HL-60 (cell line): ENCODE data around the gene DUOX2.

Experiments
- DNase-seq, 2 experiments: peaks; one replicate each; pipeline ENCODE4 v3.0.0-alpha.2; 2010 to 2020; ENCODE audit warnings: low read depth in 1 of 2, low spot score in 1 of 2
- H3K27ac ChIP-seq: fragments of 250-450 bp; sonication (Bioruptor Pico); replicated peaks from 2 replicates; pipeline ENCODE4 v1.5.1; 2020; ENCODE audit warnings: mild to moderate bottlenecking, moderate library complexity
- H3K27me3 ChIP-seq: fragments of 250-450 bp; sonication (Bioruptor Pico); 2 replicates; pipeline ENCODE4 v1.5.1; 2021; ENCODE audit warnings: mild to moderate bottlenecking, moderate library complexity; ENCODE audit not compliant: insufficient read depth, poor library complexity, severe bottlenecking
- H3K4me3 ChIP-seq: replicated peaks from 2 replicates; pipeline ENCODE4 v1.5.1; 2011; ENCODE audit warnings: mild to moderate bottlenecking, control low read depth, low read length; ENCODE audit not compliant: insufficient read depth
- GABPA ChIP-seq: IDR thresholded peaks from 2 replicates; pipeline ENCODE4 v1.6.1; 2012; ENCODE audit warnings: low read depth
- POLR2AphosphoS5 ChIP-seq: IDR thresholded peaks from 2 replicates; pipeline ENCODE4 v1.6.1; 2012; ENCODE audit warnings: low read depth
- SPI1 ChIP-seq: IDR thresholded peaks from 2 replicates; pipeline ENCODE4 v1.6.1; 2012; ENCODE audit warnings: low read depth, mild to moderate bottlenecking, borderline replicate concordance
- TF ChIP-seq, protein P1 (sequence below): IDR thresholded peaks from one replicate; pipeline ENCODE4 v1.5.1; 2011; ENCODE audit warnings: low read length, control low read depth, inconsistent platforms; ENCODE audit not compliant: insufficient read depth
- TF ChIP-seq, protein P2 (sequence below): IDR thresholded peaks from 2 replicates; pipeline ENCODE4 v1.6.1; 2012; ENCODE audit warnings: low read depth; ENCODE audit not compliant: insufficient replicate concordance

The DUOX2 gene

DNA sequence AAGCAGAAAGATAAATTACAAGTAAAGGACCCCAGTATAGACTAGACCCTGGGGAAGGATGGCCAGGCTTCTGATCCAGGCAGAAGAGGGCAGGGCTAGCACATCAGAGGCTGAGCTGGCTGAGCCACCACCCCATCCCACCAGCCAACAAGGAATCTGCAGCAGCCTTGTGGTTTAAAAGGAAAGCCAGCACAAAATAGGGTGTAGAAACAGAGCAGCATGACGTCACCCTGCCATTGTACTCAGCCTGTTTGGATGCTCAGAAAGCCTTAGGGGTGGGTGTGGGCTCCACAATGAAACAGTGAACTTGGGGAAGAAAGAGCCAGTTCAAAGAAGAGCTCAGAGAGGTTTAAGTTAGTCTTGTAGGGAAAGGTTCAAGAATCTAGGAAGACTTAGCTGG lies 44.0 kb upstream of the DUOX2 start:
- H3K27ac ChIP-seq: no peak overlapping the region
- DNase-seq: no peak

DNA sequence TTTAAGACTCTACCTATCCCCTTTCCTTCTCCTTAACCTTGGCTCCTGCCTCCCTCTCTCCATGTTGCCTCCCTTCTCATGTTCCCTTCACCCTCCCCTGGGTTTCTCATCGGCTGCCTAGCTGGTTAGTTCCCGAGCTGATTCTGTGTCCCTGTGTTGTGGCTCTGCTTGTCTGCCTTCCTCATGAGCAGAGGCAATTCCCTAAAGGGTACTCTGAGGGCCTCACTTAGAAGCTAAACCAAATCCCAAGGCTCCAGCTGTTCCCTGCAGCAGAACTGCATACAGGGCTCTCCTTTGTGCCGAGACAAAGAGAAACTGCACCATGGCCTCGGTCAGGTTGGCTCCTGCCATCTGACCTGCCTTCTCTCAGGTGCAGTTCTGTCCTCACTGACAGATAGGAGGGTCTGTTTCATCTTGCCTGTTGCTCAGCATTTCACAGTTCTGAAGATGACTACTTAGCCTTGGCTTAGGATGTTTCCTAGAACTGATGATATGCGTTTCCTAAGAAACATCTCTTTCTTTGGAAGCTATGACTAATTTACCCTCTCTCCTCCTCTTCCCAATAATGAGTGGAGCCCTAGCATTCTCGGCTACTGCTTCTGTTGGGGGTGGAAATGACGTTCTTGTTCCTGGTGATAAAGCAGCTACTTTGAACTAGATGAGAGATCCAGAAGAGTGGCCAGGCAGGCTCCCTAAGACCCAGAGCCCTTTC lies 42.9 kb upstream of the DUOX2 start:
- TF ChIP-seq GABPA (no peak), POLR2AphosphoS5 (no peak)
- TF ChIP-seq, protein P1, sequence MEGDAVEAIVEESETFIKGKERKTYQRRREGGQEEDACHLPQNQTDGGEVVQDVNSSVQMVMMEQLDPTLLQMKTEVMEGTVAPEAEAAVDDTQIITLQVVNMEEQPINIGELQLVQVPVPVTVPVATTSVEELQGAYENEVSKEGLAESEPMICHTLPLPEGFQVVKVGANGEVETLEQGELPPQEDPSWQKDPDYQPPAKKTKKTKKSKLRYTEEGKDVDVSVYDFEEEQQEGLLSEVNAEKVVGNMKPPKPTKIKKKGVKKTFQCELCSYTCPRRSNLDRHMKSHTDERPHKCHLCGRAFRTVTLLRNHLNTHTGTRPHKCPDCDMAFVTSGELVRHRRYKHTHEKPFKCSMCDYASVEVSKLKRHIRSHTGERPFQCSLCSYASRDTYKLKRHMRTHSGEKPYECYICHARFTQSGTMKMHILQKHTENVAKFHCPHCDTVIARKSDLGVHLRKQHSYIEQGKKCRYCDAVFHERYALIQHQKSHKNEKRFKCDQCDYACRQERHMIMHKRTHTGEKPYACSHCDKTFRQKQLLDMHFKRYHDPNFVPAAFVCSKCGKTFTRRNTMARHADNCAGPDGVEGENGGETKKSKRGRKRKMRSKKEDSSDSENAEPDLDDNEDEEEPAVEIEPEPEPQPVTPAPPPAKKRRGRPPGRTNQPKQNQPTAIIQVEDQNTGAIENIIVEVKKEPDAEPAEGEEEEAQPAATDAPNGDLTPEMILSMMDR: no peak
- TF ChIP-seq, protein P2, sequence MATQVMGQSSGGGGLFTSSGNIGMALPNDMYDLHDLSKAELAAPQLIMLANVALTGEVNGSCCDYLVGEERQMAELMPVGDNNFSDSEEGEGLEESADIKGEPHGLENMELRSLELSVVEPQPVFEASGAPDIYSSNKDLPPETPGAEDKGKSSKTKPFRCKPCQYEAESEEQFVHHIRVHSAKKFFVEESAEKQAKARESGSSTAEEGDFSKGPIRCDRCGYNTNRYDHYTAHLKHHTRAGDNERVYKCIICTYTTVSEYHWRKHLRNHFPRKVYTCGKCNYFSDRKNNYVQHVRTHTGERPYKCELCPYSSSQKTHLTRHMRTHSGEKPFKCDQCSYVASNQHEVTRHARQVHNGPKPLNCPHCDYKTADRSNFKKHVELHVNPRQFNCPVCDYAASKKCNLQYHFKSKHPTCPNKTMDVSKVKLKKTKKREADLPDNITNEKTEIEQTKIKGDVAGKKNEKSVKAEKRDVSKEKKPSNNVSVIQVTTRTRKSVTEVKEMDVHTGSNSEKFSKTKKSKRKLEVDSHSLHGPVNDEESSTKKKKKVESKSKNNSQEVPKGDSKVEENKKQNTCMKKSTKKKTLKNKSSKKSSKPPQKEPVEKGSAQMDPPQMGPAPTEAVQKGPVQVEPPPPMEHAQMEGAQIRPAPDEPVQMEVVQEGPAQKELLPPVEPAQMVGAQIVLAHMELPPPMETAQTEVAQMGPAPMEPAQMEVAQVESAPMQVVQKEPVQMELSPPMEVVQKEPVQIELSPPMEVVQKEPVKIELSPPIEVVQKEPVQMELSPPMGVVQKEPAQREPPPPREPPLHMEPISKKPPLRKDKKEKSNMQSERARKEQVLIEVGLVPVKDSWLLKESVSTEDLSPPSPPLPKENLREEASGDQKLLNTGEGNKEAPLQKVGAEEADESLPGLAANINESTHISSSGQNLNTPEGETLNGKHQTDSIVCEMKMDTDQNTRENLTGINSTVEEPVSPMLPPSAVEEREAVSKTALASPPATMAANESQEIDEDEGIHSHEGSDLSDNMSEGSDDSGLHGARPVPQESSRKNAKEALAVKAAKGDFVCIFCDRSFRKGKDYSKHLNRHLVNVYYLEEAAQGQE: no peak
- H3K27me3 ChIP-seq: no peaks in the 10 kb centered on the region
- no peak overlapping the region for H3K4me3 ChIP-seq
- no peak overlapping the region for H3K27ac ChIP-seq
- no peak for DNase-seq

More for the DNA sequence above, 44.0 kb upstream of the DUOX2 start:
- Histone ChIP-seq H3K4me3 (no peak overlapping the region), H3K27me3 (no peaks in the 10 kb centered on the region)
- TF ChIP-seq, protein P2: no peak
- no peak for TF ChIP-seq POLR2AphosphoS5
- no peak for TF ChIP-seq GABPA
- no peak for TF ChIP-seq SPI1
- TF ChIP-seq, protein P1: no peak

DNA sequence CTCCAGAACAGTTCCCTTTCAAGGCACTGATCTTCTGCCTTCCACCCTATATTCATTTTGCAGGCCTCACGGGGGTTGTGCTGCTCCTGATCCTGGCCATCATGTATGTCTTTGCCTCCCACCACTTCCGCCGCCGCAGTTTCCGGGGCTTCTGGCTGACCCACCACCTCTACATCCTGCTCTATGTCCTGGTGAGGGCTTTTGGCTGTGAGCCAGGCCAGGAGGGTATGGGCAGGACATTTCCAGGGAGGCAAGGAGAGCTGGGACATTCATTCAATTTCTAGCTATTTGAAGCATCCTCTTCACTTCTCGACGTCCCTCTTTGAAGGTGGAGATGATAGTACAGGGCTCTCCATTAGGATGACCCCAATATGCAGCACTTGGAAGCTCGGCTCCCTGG lies 41.8 kb upstream of the DUOX2 start:
- DNase-seq: no peak
- H3K4me3 ChIP-seq: no peak overlapping the region
- TF ChIP-seq POLR2AphosphoS5 (no peak), SPI1 (no peak), GABPA (no peak)
- TF ChIP-seq, protein P2: no peak
- TF ChIP-seq, protein P1: no peak
- no peaks in the 10 kb centered on the region for H3K27me3 ChIP-seq
- H3K27ac ChIP-seq: no peak overlapping the region
